Activated CD8-positive, alpha-beta memory T cell treated with anti-CD3 and anti-CD28 coated beads, Interleukin-2, amount 10 ng/mL, durations not matched to agents 7 days and 5 days (primary cell): Measurements from ENCODE around the gene C1QTNF7. TPM values are rescaled to one million over a fixed set of nuclear protein-coding genes. Genes with fewer than 3 reads are reported as not detected.

Experiments
- ATAC-seq: fragments of 150-1000 bp; cut with Tn5 transposase; one replicate; pipeline ENCODE4 v1.10.0; 2021; ENCODE audit warnings: moderate library complexity
- CTCF ChIA-PET: fragments of 350-600 bp; sonication (Branson Sonifier 250); formaldehyde crosslinking; loops from one replicate; lab custom pipeline; 2021; ENCODE audit warnings: antibody characterized with exemption; lab: Charles Lee
- DNase-seq: peaks from one replicate; pipeline ENCODE4 v3.0.0-alpha.2; 2020
- H3K27ac Mint-ChIP-seq: one replicate; pipeline ENCODE4 v1.8.0; 2021; ENCODE audit warnings: mild to moderate bottlenecking, mixed read lengths
- H3K27me3 Mint-ChIP-seq: one replicate; pipeline ENCODE4 v1.8.0; 2021; ENCODE audit warnings: mixed read lengths
- H3K36me3 Mint-ChIP-seq: one replicate; pipeline ENCODE4 v1.8.0; 2021; ENCODE audit warnings: mild to moderate bottlenecking, mixed read lengths
- H3K4me1 Mint-ChIP-seq: one replicate; pipeline ENCODE4 v1.8.0; 2021; ENCODE audit warnings: mixed read lengths
- H3K4me3 Mint-ChIP-seq: one replicate; pipeline ENCODE4 v1.8.0; 2021; ENCODE audit warnings: mild to moderate bottlenecking, moderate library complexity, mixed read lengths
- H3K9me3 Mint-ChIP-seq: one replicate; pipeline ENCODE4 v1.8.0; 2022; ENCODE audit warnings: low read depth, mixed read lengths
- total RNA-seq, 2 experiments: library from RNA; stranded (reverse); gene quantifications; one replicate each; pipeline ENCODE4 v1.2.3, GENCODE V29; 2021

C1QTNF7 gene
- total RNA-seq, 2 experiments from 2014 or later, result not detected

- no peaks in the 10 kb centered on the region for H3K36me3 Mint-ChIP-seq
- H3K27ac Mint-ChIP-seq, result no peak overlapping the region
- H3K9me3 Mint-ChIP-seq, result no peaks in the 10 kb centered on the region
- H3K4me1 Mint-ChIP-seq, result no peaks in the 10 kb centered on the region
- H3K27me3 Mint-ChIP-seq, result no peaks in the 10 kb centered on the region
- ATAC-seq (no peak), DNase-seq (no peak)
- H3K4me3 Mint-ChIP-seq, result no peak overlapping the region
- CTCF ChIA-PET, result interaction anchor here (0.9 to 2.3 kb wide), 9 partner anchors 9 to 477 kb away, joined by 3 to 10 read pairs (median 3); partner anchors contain the start of gene CC2D2A
Measured at GRCh38 chr4:15479089-15479912, 51.5 kb downstream of the C1QTNF7 start.

GRCh38 chr4:15479913-15480185 lies 52.0 kb downstream of the C1QTNF7 start:
- DNase-seq, result no peak
- Mint-ChIP-seq H3K27me3 (no peaks in the 10 kb centered on the region), H3K4me3 (no peak overlapping the region), H3K9me3 (no peaks in the 10 kb centered on the region), H3K36me3 (no peaks in the 10 kb centered on the region), H3K27ac (no peak overlapping the region), H3K4me1 (no peaks in the 10 kb centered on the region)
- CTCF ChIA-PET, result interaction anchor here (0.9 to 2.3 kb wide), 8 partner anchors 10 to 476 kb away, joined by 3 to 10 read pairs (median 4); partner anchors contain the start of gene CC2D2A
- no peak for ATAC-seq

GRCh38 chr4:15481961-15482745 lies 54.3 kb downstream of the C1QTNF7 start:
- no peaks in the 10 kb centered on the region for H3K36me3 Mint-ChIP-seq
- H3K4me1 Mint-ChIP-seq, result no peaks in the 10 kb centered on the region
- DNase-seq, result no peak
- H3K27ac Mint-ChIP-seq, result no peak overlapping the region
- H3K27me3 Mint-ChIP-seq, result no peaks in the 10 kb centered on the region
- no peak for ATAC-seq
- CTCF ChIA-PET, result no interaction called here
- H3K4me3 Mint-ChIP-seq, result no peak overlapping the region
- H3K9me3 Mint-ChIP-seq, result peaks cover 2% of the 10 kb centered on the region

GRCh38 chr4:15482842-15483241 lies 55.0 kb downstream of the C1QTNF7 start:
- CTCF ChIA-PET, result no interaction called here
- Mint-ChIP-seq H3K36me3 (no peaks in the 10 kb centered on the region), H3K4me1 (no peaks in the 10 kb centered on the region), H3K27ac (no peak overlapping the region), H3K9me3 (peaks cover 2% of the 10 kb centered on the region), H3K27me3 (peaks cover 4% of the 10 kb centered on the region), H3K4me3 (no peak overlapping the region)
- ATAC-seq (no peak), DNase-seq (no peak)

GRCh38 chr4:15488136-15488535 lies 60.3 kb downstream of the C1QTNF7 start:
- no peak for DNase-seq
- ATAC-seq, result no peak
- no peak overlapping the region for H3K27ac Mint-ChIP-seq
- H3K4me3 Mint-ChIP-seq, result no peak overlapping the region
- H3K9me3 Mint-ChIP-seq, result peaks cover 9% of the 10 kb centered on the region
- no peaks in the 10 kb centered on the region for H3K36me3 Mint-ChIP-seq
- H3K4me1 Mint-ChIP-seq, result no peaks in the 10 kb centered on the region
- H3K27me3 Mint-ChIP-seq, result peaks cover 7% of the 10 kb centered on the region
- CTCF ChIA-PET, result no interaction called here

GRCh38 chr4:15488658-15489470 lies 61.0 kb downstream of the C1QTNF7 start:
- no peak for ATAC-seq
- Mint-ChIP-seq H3K36me3 (no peaks in the 10 kb centered on the region), H3K27ac (no peak overlapping the region), H3K27me3 (peaks cover 7% of the 10 kb centered on the region), H3K4me3 (no peak overlapping the region), H3K4me1 (no peaks in the 10 kb centered on the region), H3K9me3 (peaks cover 9% of the 10 kb centered on the region)
- CTCF ChIA-PET, result no interaction called here
- no peak for DNase-seq

GRCh38 chr4:15489551-15489950 lies 61.7 kb downstream of the C1QTNF7 start:
- DNase-seq, result no peak
- H3K4me1 Mint-ChIP-seq, result no peaks in the 10 kb centered on the region
- no peak for ATAC-seq
- H3K36me3 Mint-ChIP-seq, result no peaks in the 10 kb centered on the region
- CTCF ChIA-PET, result no interaction called here
- H3K27ac Mint-ChIP-seq, result no peak overlapping the region
- peaks cover 7% of the 10 kb centered on the region for H3K27me3 Mint-ChIP-seq
- H3K9me3 Mint-ChIP-seq, result peaks cover 9% of the 10 kb centered on the region
- H3K4me3 Mint-ChIP-seq, result no peak overlapping the region

- peaks cover 1% of the 10 kb centered on the region for H3K36me3 Mint-ChIP-seq
- CTCF ChIA-PET, result no interaction called here
- peaks cover 8% of the 10 kb centered on the region for H3K9me3 Mint-ChIP-seq
- no peaks in the 10 kb centered on the region for H3K4me1 Mint-ChIP-seq
- DNase-seq, result no peak
- H3K4me3 Mint-ChIP-seq, result no peak overlapping the region
- no peak for ATAC-seq
- peaks cover 3% of the 10 kb centered on the region for H3K27me3 Mint-ChIP-seq
- H3K27ac Mint-ChIP-seq, result no peak overlapping the region
Measured at GRCh38 chr4:15493411-15493810, 65.6 kb downstream of the C1QTNF7 start.

GRCh38 chr4:15495621-15496020 lies 67.8 kb downstream of the C1QTNF7 start:
- ATAC-seq (no peak), DNase-seq (no peak)
- no peaks in the 10 kb centered on the region for H3K4me1 Mint-ChIP-seq
- H3K36me3 Mint-ChIP-seq, result peaks cover 1% of the 10 kb centered on the region
- H3K4me3 Mint-ChIP-seq, result no peak overlapping the region
- H3K27ac Mint-ChIP-seq, result no peak overlapping the region
- H3K27me3 Mint-ChIP-seq, result no peaks in the 10 kb centered on the region
- peaks cover 2% of the 10 kb centered on the region for H3K9me3 Mint-ChIP-seq
- CTCF ChIA-PET, result no interaction called here

Other genes with a start within 250 kb of the C1QTNF7 start
- not detected for gene CC2D2A, start 41.8 kb downstream of the C1QTNF7 start, total RNA-seq
- gene FBXL5, start 227.3 kb downstream of the C1QTNF7 start, total RNA-seq, result 10 to 100 TPM; 37.0 to 51.8 TPM